ENCODE data around the gene RIT1.

DNA sequence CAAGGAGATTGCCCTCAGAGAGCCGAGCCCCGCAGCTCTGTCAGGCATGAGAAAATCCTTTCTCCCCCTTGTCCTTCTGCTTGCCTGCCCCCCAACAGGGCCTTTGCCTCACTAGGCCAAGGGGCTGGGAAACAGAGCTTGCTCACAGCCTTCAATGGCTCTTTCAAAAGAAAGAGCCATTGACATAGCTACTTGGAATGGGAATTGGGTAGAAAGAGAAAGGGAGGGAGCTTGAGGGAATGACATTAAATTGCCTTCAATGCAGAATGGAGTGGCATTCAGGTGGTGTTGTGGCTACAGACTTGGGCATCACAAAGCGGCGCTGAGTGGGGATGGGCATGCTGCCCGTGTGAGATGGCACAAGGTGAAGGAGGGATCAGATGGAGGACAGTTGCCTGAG is 38.6 kb downstream of the RIT1 start:
- TF ChIP-seq MAX (IDR thresholded peaks at IDR 0.05; ENCODE audit: low read depth, low read length) (no peak), CTCF (IDR thresholded peaks at IDR 0.05; ENCODE audit: low read depth, low read length) (no peak), POLR2A (IDR thresholded peaks at IDR 0.05; ENCODE audit: extremely low read depth, insufficient read length) (no peak), MYC (IDR thresholded peaks at IDR 0.05; ENCODE audit: low read depth, low read length) (no peak)

Data from NB4 (cell line).